Activated naive CD8-positive, alpha-beta T cell treated with anti-CD3 and anti-CD28 coated beads, Interleukin-2, amount 50 U/mL, for 16 hours (primary cell): ENCODE measurements around the gene NPIPB2.

Experiments
- DNase-seq: peaks from one replicate; pipeline ENCODE4 v3.0.0-alpha.2; 2020; ENCODE audit warnings: low read depth, low spot score

NPIPB2 gene

DNA sequence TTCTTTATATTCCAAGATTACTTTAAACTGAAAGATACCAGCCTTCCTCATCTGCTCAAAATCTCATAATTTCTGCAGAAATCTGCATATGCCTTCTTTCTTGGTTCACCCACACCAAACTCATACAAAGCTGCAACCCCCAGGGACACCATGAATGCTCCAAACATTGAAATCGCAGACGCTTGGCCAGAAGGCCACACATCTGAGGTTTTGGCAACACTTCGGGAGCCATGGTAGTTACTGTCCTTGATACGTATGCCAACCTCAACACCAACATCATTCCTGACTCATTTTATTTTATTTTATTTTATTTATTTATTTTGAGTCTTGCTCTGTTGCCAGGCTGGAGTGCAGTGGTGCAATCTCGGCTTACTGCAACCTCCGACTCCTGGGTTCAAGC lies 37.9 kb downstream of the NPIPB2 start:
- no peak for DNase-seq

GRCh38 chr16:11901091-11901490 lies 40.8 kb downstream of the NPIPB2 start:
- DNase-seq = no peak

GRCh38 chr16:11896486-11897176 lies 45.2 kb downstream of the NPIPB2 start:
- no peak for DNase-seq

GRCh38 chr16:11893571-11893970 lies 48.3 kb downstream of the NPIPB2 start:
- no peak for DNase-seq

GRCh38 chr16:11892761-11893160 lies 49.1 kb downstream of the NPIPB2 start:
- DNase-seq = no peak

DNA sequence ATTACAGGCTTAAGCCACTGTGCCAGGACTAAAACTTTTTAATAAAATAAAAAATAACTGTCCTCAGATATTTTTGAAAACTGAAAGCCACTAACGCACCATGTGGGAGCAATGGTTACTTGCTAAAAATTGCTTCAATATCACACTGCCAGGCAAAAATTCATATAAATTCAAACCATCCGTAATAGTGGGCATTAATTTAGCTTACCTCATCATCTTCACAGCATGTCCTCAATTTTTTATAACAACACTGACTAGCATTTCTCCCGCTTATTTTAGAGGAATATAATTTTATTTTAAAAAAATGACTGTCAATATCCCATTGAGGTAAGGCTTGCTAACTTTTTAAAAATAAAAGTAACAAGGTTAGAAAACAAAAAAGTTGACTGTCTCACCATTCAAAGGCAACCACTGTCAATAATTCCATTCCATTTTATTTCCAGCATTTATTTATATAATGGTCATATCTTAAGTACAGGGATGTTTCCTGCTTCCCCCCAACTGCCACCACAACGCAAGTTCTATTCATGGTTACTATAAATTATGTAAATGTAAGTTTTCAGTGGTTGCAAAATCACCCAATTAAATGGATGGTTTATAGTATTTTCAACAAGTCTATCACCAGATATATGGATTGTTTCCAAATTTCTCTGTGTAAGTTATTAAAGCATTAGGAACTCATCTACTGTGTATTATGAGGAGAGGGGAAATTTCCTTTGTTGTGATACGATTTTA lies 51.4 kb downstream of the NPIPB2 start:
- DNase-seq = no peak

DNA sequence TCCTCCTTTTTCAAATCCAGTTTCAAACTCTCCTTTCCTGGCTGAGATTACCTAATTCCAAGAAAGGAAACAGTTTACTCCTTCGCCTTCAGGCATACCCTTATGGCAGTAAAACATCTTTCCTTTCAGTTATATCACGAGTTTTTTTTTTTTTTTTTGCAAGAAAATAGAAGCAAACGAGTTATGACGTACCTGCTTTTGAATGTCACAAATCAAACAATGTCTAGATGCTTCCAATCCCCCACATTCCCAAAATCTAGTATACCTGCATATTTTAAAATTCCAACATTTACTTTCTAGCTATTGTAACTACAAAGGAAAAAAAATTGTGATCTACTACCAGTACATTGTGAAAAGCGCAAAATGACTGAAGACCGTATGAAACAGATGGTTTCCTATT lies 55.0 kb downstream of the NPIPB2 start:
- no peak for DNase-seq

DNA sequence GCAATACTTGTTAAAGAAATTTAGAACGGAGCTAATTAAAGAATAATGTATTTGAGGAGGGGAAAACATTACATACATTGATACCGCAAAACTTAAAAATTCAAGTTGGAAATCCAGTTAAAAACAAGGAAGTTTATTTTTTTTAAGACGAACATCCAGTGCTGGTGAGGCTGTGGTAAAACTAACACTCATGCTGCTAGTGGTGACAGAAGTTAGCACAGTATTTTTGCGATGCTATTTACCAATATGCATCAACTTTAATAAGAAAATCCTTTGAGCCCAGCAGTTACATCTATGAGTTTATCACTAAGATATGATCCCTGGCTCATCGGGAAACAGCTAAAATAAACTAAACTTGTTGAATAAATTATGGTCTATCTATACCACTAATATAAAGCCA lies 57.8 kb downstream of the NPIPB2 start:
- DNase-seq = no peak

DNA sequence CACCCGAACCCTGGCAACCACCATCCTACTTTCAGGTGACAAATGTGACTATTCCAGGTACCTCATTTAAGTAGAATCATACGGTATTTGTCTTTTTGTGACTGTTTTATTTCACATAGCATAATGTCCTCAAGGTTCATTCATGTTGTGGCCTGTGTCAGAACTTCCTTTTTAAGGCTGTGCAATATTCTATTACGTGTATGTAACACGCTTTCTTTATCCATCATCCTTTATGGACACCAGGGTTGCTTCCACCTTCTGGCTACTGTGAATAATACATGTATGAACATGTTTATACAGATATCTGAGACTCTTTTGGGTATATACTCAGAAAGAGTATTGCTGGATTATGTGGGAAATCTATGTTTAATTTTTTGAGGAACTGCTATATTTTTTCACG lies 61.8 kb downstream of the NPIPB2 start:
- no peak for DNase-seq

GRCh38 chr16:11877374-11877773 lies 64.5 kb downstream of the NPIPB2 start:
- DNase-seq = no peak
